HG03060 (cell line): Measurements from ENCODE around the gene SDHAF1.
"Not testable (repeated sequence)": the region's sequence is repeated elsewhere in the genome, so short reads cannot be mapped to it uniquely, and the experiment has no call there.

ENCODE experiments used
- ATAC-seq: cut with Tn5 transposase; IDR thresholded peaks from one replicate; pipeline ENCODE4 v1.9.1; 2021; ENCODE audit warnings: low read depth, moderate number of reproducible peaks; ENCODE audit not compliant: unreplicated experiment

The SDHAF1 gene

GRCh38 chr19:36014012-36014924 is 19.3 kb downstream of the SDHAF1 start, which contains the start of gene ALKBH6:
ALKBH6 (minus strand) TSS chr19:36014213; CDS start chr19:36013397, 816 bp downstream.
- ATAC-seq, result peak; percentile 96

DNA sequence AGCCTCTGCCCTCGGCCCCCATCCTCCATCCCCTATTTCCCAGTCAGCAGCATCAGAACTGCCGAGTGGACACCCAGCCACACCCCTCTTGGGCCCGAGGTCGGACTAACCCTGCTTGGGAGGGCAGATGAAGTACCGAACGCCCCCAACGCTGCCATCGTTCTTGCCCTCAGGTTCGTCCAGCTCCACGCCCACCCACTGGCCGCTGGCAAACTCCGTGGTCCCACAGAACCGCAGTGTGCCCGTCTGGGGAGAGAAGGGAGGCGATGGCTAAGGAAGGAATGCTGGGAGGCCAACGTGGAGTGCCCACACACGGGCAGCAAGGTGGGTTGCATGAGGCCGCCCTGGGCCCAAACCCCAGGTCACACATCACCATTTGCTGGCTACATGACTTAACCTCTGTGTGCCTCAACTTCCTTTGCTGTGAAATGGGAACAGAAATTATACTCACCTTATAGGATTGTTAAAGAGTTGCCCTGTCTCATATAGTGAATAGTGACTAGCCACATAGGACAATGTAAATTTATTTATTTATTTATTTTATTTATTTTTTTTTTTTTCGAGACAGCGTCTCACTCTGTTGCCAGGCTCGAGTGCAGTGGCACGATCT is 24.2 kb downstream of the SDHAF1 start:
- ATAC-seq, result no peak

DNA sequence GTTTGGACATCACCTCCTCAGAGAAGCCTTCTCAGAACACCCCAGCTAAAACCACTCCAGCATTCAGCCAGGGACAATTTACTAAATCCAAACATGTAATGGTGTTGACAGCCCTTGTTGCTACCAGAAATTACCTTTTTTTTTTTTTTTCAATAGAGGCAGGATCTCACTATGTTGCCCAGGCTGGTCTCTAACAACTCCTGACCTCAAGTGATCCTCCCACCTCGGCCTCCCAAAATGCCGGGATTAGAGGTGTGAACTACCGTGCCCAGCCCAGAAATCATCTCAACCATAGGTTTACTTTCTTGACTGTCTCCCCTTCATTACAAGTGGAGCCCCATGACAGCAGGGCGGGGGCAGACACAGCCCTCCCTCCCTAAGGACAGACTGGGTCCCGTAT is 28.4 kb downstream of the SDHAF1 start:
- ATAC-seq, result no peak

GRCh38 chr19:36025541-36025940 is 30.6 kb downstream of the SDHAF1 start:
- ATAC-seq, result no peak

DNA sequence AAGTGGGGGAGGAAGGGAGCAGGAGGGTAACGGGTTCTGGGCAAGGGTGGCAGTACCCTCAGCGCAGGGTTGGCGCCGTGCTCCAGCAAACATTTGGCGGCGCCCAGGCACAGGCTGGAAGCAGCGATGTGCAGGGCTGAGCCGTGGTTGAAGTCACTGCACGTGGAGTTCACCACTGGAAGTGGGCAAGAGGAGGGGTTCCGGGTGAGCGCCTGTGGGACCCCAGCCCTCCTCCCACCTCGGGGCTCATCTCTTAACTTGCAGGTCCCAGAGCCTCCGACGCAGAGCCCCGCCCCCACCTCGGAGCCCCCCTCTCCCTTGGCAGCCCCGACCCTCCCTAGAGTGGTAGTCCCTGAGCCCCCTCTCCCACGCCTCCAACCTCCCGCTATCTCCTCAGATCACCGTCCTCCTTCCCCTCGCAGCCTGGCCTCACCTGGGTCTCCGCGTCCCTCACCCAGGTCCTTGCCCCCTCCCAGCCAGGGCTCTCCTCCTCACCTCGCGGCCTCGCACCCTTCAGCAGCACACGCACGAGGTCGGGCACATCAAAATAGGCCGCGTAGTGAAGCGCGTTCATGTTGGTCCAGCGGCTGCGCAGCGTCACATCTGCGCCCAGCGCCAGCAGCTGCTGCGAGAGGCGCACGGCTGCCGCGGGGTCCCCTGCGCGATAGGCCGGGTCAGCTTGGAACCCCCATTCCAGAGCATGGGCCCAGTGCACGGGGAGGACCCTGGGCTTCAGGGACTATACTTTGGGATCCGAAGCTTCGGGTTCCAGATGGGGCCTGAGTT is 31.3 kb downstream of the SDHAF1 start:
- ATAC-seq, result no peak

GRCh38 chr19:36027696-36028095 is 32.7 kb downstream of the SDHAF1 start:
- ATAC-seq, result no peak

DNA sequence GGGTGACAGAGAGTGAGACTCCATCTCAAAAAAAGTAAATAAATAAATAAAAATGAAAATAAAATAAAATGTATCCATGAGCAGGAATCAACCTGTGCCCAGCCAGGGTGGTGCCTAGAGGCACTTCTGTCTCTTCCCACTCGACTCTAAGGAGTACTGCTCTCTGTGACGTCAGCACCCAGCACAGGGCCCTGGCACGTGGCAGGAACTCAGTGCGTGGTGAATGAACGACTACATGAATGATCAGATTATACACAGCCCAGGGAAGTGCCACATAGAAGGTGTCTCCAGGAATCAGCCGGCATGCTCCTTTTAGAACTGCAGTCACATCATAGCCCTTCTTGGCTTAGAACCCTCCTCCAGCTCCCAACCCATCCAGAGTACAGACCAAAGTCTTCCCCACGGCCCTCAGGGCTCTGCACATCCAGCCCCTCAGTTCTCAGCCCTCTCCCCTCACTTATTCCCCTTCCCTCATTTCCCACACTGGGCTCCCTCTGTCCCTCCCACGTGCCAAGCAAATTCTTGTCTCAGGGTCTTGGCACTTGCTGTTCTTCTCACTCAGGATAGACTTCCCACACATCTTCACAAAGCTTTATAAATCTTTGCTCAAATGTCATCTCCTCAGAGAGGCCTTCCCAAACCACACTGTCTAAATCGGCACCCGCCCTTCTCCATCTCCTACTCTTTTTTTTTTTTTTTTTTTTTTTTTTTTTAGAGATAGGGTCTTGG is 33.5 kb downstream of the SDHAF1 start:
- ATAC-seq, result no peak

DNA sequence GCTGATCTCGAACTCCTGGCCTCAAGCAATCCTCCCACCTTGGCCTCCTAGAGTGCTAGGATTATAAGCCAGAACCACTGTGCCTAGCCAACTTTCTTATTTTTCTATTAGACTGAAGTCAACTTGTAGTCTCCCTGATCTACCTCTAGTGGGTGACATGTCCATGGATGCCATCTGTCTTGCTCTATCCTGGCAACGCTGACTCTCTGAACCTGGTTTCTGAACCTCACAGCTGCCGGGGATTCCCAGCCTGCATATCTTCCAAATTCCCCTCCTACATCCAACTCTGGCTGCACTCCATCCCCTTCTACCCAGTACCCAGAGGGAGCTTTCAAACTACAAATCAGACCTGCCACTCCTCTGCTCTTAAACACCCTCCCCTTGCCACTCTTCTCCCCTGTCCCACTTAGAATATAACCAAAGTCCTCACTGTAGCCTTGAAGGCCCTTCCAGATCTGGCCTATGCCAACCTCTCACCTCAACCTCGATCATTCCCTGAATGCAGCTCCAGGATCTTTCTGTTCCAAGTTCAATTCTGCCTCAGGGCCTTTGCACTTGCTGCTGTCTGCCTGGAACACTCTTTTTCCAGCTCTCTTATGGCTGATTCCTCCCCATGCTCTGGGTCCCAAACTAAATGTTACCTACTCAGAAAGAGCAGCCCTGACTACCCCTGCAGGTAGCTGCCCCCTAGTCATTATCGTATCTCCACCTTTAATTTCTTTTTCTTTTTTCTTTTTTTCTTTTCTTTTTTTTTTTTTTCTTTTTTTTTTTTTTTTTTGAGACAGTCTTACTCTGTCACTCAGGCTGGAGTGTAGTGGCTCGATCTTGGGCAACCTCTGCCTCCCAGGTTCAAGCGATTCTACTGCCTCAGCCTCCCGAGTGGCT is 35.5 kb downstream of the SDHAF1 start:
- no peak for ATAC-seq

DNA sequence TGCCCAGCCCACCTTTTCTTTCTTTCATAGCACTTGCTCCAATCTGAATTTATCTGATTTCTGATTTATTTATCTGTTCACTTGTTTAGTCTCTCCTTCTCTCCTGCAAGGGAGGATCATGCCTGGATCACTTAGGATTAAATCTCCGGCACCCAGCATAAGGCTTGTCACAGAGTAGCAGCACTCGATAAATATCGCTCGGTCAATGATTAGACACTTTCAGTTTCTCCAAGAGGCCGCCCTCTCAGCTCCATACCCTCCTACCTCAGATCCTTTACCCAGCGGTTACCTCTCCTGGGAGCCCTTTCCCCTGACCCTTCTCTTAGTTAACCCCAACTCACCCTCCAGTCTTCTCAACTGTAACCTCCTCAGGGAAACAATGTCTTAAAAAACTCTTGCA is 36.3 kb downstream of the SDHAF1 start:
- ATAC-seq, result no peak

GRCh38 chr19:36032251-36033104 is 37.5 kb downstream of the SDHAF1 start, which contains the start of gene CLIP3:
CLIP3 (minus strand) TSS chr19:36032873; CDS start chr19:36032357, 516 bp downstream.
- ATAC-seq, result no peak

GRCh38 chr19:36040495-36040894 is 45.5 kb downstream of the SDHAF1 start:
- ATAC-seq, result no peak

- ATAC-seq, result not testable (repeated sequence)
These were observed 46.1 kb downstream of the SDHAF1 start for GRCh38 chr19:36041092-36041491.

- no peak for ATAC-seq
These were observed 46.8 kb downstream of the SDHAF1 start for GRCh38 chr19:36041831-36042230.

DNA sequence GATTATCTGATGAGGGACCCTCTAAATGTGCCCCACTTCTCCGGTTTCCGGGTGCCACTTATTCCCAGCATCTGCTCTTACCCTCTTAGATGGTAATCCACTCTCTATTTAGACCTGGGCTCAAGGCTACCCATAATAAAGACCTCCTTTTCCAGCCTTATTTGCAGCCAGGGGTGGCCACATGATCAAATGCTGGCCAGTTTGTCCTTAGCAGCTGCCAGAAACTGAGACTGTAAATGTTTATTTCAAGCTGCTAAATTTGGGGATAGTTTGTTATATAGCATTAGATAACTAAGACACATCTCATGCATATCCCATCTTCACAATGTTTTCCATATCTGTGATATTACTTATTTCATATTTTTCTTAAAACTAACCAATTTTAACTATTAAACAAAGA is 49.0 kb downstream of the SDHAF1 start:
- ATAC-seq, result no peak
